Mucosa of rectum (tissue), 2 donors: ENCODE data around the gene RPS26.
A peak's percentile ranks its signal among the peaks of the same experiment; 100 is the strongest.
"Not testable (repeated sequence)": the region's sequence is repeated elsewhere in the genome, so short reads cannot be mapped to it uniquely, and the experiment has no call there.

Experiments used
- H3K27ac ChIP-seq, 2 donors: one replicate each; pipeline ENCODE4 v1.7.0; 2013; ENCODE audit warnings: inconsistent platforms in 2 of 2, low read depth in 2 of 2, low read length in 2 of 2
- H3K27me3 ChIP-seq, 2 donors: one replicate each; pipeline ENCODE4 v1.7.0; 2013; ENCODE audit warnings: low read length in 2 of 2; ENCODE audit not compliant: control insufficient read depth in 2 of 2, insufficient read depth in 2 of 2
- H3K36me3 ChIP-seq, 2 donors: one replicate each; pipeline ENCODE4 v1.7.0; 2013; ENCODE audit warnings: low read length in 2 of 2; ENCODE audit not compliant: control insufficient read depth in 2 of 2, insufficient read depth in 2 of 2
- H3K4me1 ChIP-seq, 2 donors: one replicate each; pipeline ENCODE4 v1.7.0; 2013; ENCODE audit warnings: low read length in 2 of 2, mild to moderate bottlenecking in 1 of 2; ENCODE audit not compliant: control insufficient read depth in 2 of 2, insufficient read depth in 2 of 2
- H3K4me3 ChIP-seq, 2 donors: one replicate each; pipeline ENCODE4 v1.7.0; 2013; ENCODE audit warnings: low read length in 2 of 2
- H3K9ac ChIP-seq, 2 donors: one replicate each; pipeline ENCODE4 v1.7.0; 2013; ENCODE audit warnings: low read length in 2 of 2, low read depth in 1 of 2, mild to moderate bottlenecking in 1 of 2
- H3K9me3 ChIP-seq, 2 donors: one replicate each; pipeline ENCODE4 v1.7.0; 2013; ENCODE audit warnings: low read length in 2 of 2; ENCODE audit not compliant: control insufficient read depth in 2 of 2
- donor health status: healthy.
- donor health status: Normal muscosa, but diverticular disease.

The RPS26 gene

DNA sequence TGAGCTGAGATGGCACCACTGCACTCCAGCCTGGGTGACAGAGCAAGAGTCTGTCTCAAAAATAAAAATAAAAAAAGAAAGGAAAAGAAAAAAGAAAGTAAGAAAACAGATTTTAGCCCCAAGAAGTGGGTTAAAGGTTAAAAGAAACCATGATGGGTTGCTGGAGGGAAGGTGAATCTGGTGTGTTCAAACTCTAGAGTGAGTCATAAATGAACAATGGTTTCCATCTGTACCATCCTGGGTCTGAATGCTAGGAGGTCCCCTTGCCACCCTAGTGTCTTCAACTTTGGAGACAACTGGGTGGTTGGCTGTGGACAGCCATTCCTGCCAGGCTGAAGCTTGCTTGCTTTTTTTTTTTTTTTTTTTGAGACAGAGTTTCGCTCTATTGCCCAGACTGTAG lies 1.6 kb upstream of the RPS26 start:
- Histone ChIP-seq H3K4me1 (peaks cover 19 to 20% of the 10 kb centered on the region in 2 donors), H3K4me3 (no peak overlapping the region), H3K9ac (no peak overlapping the region), H3K27me3 (no peaks in the 10 kb centered on the region), H3K9me3 (no peaks in the 10 kb centered on the region), H3K36me3 (peaks cover 16 to 25% of the 10 kb centered on the region in 2 donors), H3K27ac (no peak overlapping the region)

DNA sequence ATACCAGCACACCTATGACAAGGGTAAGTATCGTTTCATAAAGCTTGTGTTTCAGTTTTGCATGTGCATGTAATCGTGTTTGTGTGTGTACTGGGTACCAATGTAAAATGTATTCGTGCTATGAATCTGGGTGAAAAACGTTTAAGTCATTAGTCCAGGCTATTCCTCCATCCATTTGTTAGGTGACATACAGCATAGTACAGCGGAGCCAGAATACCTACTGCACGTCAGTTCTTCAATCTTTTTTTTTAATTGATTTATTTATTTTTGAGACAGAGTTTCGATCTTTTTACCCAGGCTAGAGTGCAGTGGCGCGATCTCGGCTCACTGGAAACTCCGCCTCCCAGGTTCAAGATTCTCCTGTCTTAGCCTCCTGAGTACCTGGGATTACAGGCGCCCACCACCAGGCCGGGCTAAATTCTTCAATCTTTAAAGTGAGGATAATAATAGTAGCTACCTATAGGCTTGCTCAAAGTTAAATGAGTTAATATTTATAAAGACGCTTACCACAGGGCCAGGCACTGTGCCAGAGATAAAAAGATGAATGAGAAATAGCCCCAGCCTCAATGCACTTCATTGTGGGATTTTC lies 661 bp upstream of the RPS26 start:
- H3K27me3 ChIP-seq, result no peaks in the 10 kb centered on the region
- H3K27ac ChIP-seq, result peak overlapping the region; percentile 94 to 95
- H3K36me3 ChIP-seq, result peaks cover 21 to 28% of the 10 kb centered on the region in 2 donors
- H3K4me3 ChIP-seq, result peak overlapping the region; percentile 98 to 99
- peak overlapping the region; percentile 62 to 63 for H3K9ac ChIP-seq
- no peaks in the 10 kb centered on the region for H3K9me3 ChIP-seq
- H3K4me1 ChIP-seq, result peaks cover 19 to 26% of the 10 kb centered on the region in 2 donors

DNA sequence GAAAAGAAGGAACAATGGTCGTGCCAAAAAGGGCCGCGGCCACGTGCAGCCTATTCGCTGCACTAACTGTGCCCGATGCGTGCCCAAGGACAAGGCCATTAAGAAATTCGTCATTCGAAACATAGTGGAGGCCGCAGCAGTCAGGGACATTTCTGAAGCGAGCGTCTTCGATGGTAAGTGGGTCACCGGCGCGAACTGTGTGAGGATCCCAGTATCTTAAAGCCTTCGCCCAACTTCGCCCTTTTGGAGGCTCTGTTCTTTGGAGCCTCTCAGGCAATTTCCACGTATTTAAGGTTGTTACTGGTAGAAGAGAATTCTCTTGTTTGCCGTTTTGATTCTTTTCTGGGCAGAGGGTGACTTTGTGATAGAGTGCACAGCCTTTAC lies 704 bp downstream of the RPS26 start:
- H3K36me3 ChIP-seq, result peaks cover 21 to 28% of the 10 kb centered on the region in 2 donors
- H3K4me3 ChIP-seq, result peak overlapping the region; percentile 98 to 99
- peak overlapping the region; percentile 94 to 95 for H3K27ac ChIP-seq
- not testable (repeated sequence) for H3K27me3 ChIP-seq, H3K9me3 ChIP-seq
- peak overlapping the region; percentile 92 for H3K9ac ChIP-seq
- H3K4me1 ChIP-seq, result peaks cover 19 to 26% of the 10 kb centered on the region in 2 donors

DNA sequence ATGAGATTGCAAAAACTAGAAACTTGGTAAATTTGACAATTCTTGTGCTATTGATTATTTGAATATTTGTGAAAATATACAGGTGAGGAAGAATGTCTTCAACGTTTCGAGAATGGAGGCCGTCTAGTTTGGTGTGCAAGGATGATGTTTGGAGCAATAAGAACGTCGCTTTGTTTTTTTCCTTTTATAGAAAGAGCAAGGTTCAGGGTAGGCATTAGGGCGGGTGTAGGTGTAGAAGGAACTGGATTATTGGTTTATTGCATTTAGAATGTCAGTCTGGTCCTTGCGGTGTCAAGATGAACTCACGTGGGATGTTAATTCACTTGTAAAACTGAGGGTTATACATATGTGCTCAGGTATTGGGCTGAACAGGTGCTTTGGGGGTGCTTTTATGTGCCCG lies 1.1 kb downstream of the RPS26 start:
- H3K9ac ChIP-seq, result peak overlapping the region; percentile 92
- peak overlapping the region; percentile 98 to 99 for H3K4me3 ChIP-seq
- H3K9me3 ChIP-seq, result no peaks in the 10 kb centered on the region
- peaks cover 19 to 26% of the 10 kb centered on the region in 2 donors for H3K4me1 ChIP-seq
- peak overlapping the region; percentile 94 to 95 for H3K27ac ChIP-seq
- H3K36me3 ChIP-seq, result peaks cover 21 to 28% of the 10 kb centered on the region in 2 donors
- no peaks in the 10 kb centered on the region for H3K27me3 ChIP-seq

DNA sequence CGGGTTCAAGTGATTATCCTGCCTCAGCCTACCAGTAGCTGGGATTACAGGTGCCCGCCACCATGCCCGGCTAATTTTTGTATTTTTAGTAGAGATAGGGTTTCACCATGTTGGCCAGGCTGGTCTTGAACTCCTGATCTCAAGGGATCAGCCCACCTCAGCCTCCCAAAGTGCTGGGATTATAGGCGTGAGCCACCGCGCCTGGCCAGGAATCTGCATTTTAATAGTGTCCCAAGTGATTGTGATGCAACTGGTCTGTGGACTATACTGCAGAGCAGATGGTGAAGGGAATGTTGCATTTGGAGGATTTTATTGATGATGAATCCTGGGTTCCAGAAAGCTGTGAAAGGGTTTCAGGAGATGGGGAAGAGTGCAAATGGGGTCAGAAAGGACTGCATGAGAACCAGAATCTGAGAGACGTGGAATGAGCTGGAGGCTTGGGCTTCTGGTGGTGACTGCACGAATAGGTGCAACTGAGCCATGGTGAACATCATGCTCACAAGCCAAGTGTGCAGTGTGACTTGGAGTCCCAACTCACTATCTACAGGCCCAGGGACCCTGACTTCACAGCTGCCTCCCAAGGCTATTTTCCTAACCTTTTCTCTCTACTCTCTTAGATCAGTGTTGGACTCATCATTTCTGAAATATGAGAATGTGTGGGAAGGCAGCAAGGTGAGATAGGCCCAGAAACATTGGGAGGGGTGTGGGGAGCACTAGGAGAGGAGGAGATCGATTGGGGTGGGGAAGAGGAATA lies 4.5 kb downstream of the RPS26 start:
- Histone ChIP-seq H3K4me1 (peaks cover 15 to 23% of the 10 kb centered on the region in 2 donors), H3K27me3 (no peaks in the 10 kb centered on the region), H3K36me3 (peaks cover 21 to 28% of the 10 kb centered on the region in 2 donors), H3K9ac (peak overlapping the region in 1 of 2 donors; percentile 7), H3K9me3 (no peaks in the 10 kb centered on the region), H3K27ac (no peak overlapping the region), H3K4me3 (no peak overlapping the region)

DNA sequence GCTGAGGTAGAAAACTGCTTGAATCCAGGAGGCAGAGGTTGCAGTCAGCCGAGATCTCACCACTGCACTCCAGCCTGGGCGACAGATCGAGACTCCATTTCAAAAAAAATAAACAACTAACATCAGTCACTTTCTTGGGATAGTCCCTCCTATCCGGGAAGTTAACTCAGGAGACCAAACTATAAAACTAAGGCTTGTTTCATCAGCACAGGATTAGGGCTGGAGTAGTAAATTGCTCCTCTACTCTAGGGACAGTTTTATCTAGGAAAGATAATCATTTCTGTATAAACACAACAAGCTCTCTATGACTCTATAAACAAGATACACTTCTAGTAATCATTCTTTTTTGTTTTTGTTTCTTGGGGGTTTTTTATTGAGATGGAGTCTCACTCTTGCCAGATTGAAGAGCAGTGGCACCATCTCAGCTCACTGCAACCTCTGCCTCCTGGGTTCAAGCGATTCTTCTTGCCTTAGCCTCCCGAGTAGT lies 11.7 kb downstream of the RPS26 start:
- Histone ChIP-seq H3K27ac (no peak overlapping the region), H3K4me3 (no peak overlapping the region), H3K36me3 (no peaks in the 10 kb centered on the region), H3K27me3 (no peaks in the 10 kb centered on the region), H3K9ac (no peak overlapping the region), H3K4me1 (no peaks in the 10 kb centered on the region), H3K9me3 (no peaks in the 10 kb centered on the region)

DNA sequence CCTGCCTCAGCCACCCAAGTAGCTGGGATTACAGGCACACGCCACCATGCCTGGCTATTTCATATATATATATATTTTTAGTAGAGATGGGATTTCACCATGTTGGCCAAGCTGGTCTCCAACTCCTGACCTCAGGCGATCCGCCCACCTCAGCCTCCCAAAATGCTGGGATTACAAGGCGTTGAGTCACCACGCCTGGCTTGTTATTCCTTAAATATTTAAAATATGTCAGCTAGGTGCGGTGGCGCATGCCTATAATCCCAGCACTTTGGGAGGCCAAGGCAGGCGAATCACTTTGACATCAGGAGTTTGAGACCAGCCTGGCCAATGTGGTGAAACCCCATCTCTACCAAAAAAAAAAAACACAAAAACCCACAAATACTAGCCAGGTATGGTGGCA lies 18.2 kb downstream of the RPS26 start:
- H3K27ac ChIP-seq, H3K9ac ChIP-seq, H3K9me3 ChIP-seq, H3K36me3 ChIP-seq, H3K27me3 ChIP-seq, H3K4me1 ChIP-seq, H3K4me3 ChIP-seq: not testable (repeated sequence)

DNA sequence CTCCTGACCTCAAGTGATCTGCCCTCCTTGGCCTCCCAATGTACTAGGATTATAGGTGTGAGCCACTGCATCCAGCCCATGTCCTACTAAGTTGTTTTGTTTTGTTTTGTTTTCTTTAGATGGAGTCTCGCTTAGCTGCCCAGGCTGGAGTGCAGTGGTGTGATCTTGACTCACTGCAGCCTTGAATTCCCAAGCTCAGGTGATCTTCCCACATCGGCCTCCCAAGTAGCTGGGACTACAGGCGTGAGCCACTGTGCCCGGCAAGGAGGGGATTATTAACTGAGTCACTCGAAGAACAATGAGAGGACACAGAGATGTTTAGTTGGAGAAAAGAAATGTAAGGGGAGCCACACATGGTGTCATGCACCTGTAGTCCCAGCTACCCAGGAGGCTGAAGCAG lies 20.3 kb downstream of the RPS26 start:
- no peaks in the 10 kb centered on the region for H3K4me1 ChIP-seq
- H3K36me3 ChIP-seq, result no peaks in the 10 kb centered on the region
- no peak overlapping the region for H3K9ac ChIP-seq
- H3K9me3 ChIP-seq, result no peaks in the 10 kb centered on the region
- no peak overlapping the region for H3K27ac ChIP-seq
- no peak overlapping the region for H3K4me3 ChIP-seq
- H3K27me3 ChIP-seq, result no peaks in the 10 kb centered on the region

DNA sequence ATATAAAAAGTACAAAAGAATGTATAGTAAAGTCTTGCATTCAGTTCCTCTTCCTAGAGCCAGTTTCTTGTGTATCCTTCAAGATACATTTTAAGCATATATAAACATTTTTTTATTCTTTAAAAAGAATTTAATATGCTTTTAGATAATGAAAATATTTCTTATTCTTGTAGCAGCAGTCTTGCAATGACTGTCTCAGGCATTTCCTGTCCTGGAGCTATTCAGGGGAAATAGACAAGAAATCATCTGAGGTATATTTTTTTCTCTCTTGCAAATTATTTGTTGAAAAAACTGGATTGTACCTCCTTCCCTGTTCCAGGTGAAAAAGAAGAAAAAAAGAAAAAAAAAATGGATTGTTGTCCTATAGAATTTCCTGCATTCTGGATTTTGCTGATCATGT lies 21.3 kb downstream of the RPS26 start:
- Histone ChIP-seq H3K27ac (no peak overlapping the region), H3K9me3 (no peaks in the 10 kb centered on the region), H3K27me3 (no peaks in the 10 kb centered on the region), H3K9ac (no peak overlapping the region), H3K36me3 (no peaks in the 10 kb centered on the region), H3K4me1 (no peaks in the 10 kb centered on the region), H3K4me3 (no peak overlapping the region)

DNA sequence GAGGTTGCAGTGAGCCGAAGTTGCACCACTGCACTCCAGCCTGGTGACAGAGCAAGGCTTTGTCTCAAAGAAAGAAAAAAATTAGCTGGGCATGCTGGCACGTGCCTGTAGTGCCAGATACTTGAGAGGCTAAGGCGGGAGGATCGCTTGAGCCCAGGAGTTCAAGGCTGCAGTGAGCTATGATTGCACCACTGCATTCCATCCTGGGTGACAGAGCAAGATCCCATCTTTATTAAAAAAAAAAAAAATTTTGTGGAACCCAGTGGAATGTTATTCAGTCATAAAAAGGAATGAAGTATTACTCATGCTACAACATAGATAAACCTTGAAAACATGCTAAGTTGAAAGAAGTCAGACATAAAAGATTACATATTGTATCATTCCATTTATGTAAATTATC lies 29.9 kb downstream of the RPS26 start:
- Histone ChIP-seq H3K9me3 (no peaks in the 10 kb centered on the region), H3K27ac (no peak overlapping the region)

More for the DNA sequence above, 29.9 kb downstream of the RPS26 start:
- H3K4me1 ChIP-seq, result no peaks in the 10 kb centered on the region
- no peak overlapping the region for H3K4me3 ChIP-seq
- H3K27me3 ChIP-seq, result no peaks in the 10 kb centered on the region
- no peaks in the 10 kb centered on the region for H3K36me3 ChIP-seq
- H3K9ac ChIP-seq, result no peak overlapping the region
